Heart left ventricle (tissue), 13 donors: ENCODE measurements around the gene RBM4.

Experiments used
- CTCF ChIP-seq, 12 donors: fragments of 200-600 bp; sonication (generic) in 4 of 12; IDR thresholded peaks; one replicate each; pipeline versions ENCODE4 v1.5.0 to v1.8.0; 2018 to 2022; ENCODE audit warnings: antibody characterized with exemption in 12 of 12, mild to moderate bottlenecking in 5 of 12
- POLR2A ChIP-seq, 2 donors: fragments of 450-650 bp; IDR thresholded peaks; one replicate each; pipeline ENCODE4 v1.6.1; 2017; ENCODE audit warnings: antibody characterized with exemption in 2 of 2, mild to moderate bottlenecking in 2 of 2, moderate library complexity in 2 of 2
- donor health status: ischemic (EF 13 %, LVEDD 7.1; RV severe dilation, severe dysfunction).
- donor health status: DM: no; HTN: yes; CAD: no.
- donor health status: DM: no; HTN: no; CAD: no.
- donor health status: ischemic (EF 25% LVEDD 6.9; RV normal size, moderate dysfunction).
- donor health status: ischemic (EF 25% LVEDD 5.7; RV mildly dilated, moderate dysfunction).
- donor health status: ischemic (EF 35%, LVEDD 5.7; RV mildly dilated, moderate dysfunction).
- donor health status: nonischemic (EF 11% LVEDD 7.7; RV severe dilation, severe dysfunction).
- donor health status: DM: yes; HTN: yes; CAD: no.
- donor health status: PGD.
- donor health status: ischemic (EF 29% LVEDD 5.4; RV normal size, mild dysfunction).
- donor health status: nonischemic (EF 23%, LVEDD 6.1; RV moderate dilation, normal function).

DNA sequence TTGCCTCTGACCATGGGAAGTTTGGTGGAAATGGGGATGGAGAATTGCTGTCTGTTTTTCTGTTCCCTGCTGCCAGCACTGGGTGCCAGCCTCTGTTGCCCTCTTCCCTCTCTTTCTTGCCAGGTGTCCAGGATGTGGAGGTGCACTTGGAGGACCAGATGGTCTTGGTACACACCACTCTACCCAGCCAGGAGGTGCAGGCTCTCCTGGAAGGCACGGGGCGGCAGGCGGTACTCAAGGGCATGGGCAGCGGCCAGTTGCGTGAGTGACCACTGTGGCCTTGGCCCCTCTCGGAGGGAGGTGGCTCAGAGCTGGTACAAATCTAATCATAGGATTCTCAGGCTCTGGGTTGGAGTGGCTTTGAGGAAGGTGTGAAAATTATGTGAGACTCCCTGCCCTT lies 39.5 kb upstream of the RBM4 start:
- no peak for TF ChIP-seq CTCF (IDR thresholded peaks at IDR 0.05)
- TF ChIP-seq POLR2A (IDR thresholded peaks at IDR 0.05), result no peak
